ENCODE data around the gene OSMR. TPM values are rescaled to one million over a fixed set of nuclear protein-coding genes. Genes with fewer than 3 reads are reported as not detected.

Gene OSMR
- total RNA-seq, 4 donors from 2014 or later: 23.8 to 87.6 (median 30.3) TPM

GRCh38 chr5:38953426-38954012 is 107.7 kb downstream of the OSMR start:
- no peak overlapping the region for H3K4me3 ChIP-seq
- no peaks in the 10 kb centered on the region for H3K27me3 ChIP-seq
- intact Hi-C loops (cut with DNase I; ENCODE audit: low total_unique reads): no loop called here
- TF ChIP-seq CTCF (IDR thresholded peaks at IDR 0.05) (no peak), POLR2A (IDR thresholded peaks at IDR 0.05) (no peak)
- no peaks in the 10 kb centered on the region for H3K9me3 ChIP-seq
- no peak overlapping the region for H3K27ac ChIP-seq
- no peaks in the 10 kb centered on the region for H3K4me1 ChIP-seq
- no peak for DNase-seq
- H3K36me3 ChIP-seq: no peaks in the 10 kb centered on the region

DNA sequence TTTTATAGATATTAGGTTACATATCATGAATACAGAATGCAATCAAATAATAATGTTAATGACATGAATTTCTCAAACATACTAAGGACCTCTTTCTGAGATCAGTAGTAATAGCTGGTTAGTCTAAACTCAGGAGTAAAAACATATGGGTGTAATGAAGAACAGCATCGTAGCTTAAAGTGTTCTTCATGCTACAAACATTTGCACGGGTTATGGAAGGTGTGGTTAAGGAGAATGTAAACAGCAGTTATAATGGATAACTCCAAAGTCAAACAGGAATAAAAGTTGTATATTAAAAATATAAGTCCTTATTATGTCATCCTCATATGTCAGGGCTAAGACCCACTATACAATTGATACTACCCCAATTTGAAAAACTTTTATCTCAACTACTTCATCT is 115.9 kb downstream of the OSMR start:
- Histone ChIP-seq H3K4me1 (no peaks in the 10 kb centered on the region), H3K4me3 (no peak overlapping the region), H3K27ac (no peak overlapping the region), H3K36me3 (no peaks in the 10 kb centered on the region), H3K27me3 (no peaks in the 10 kb centered on the region), H3K9me3 (no peaks in the 10 kb centered on the region)
- TF ChIP-seq POLR2A (IDR thresholded peaks at IDR 0.05) (no peak), CTCF (IDR thresholded peaks at IDR 0.05) (no peak)
- intact Hi-C loops (cut with DNase I; ENCODE audit: low total_unique reads): no loop called here
- DNase-seq: no peak

GRCh38 chr5:38968665-38969064 is 122.9 kb downstream of the OSMR start:
- Histone ChIP-seq H3K27me3 (no peaks in the 10 kb centered on the region), H3K36me3 (no peaks in the 10 kb centered on the region), H3K4me1 (no peaks in the 10 kb centered on the region), H3K27ac (no peak overlapping the region), H3K4me3 (no peak overlapping the region), H3K9me3 (no peaks in the 10 kb centered on the region)
- TF ChIP-seq CTCF (IDR thresholded peaks at IDR 0.05) (no peak), POLR2A (IDR thresholded peaks at IDR 0.05) (no peak)
- DNase-seq: no peak
- intact Hi-C loops (cut with DNase I; ENCODE audit: low total_unique reads): no loop called here

GRCh38 chr5:38978036-38978435 is 132.2 kb downstream of the OSMR start:
- intact Hi-C loops (cut with DNase I; ENCODE audit: low total_unique reads): no loop called here
- Histone ChIP-seq H3K27me3 (no peaks in the 10 kb centered on the region), H3K27ac (no peak overlapping the region), H3K9me3 (no peaks in the 10 kb centered on the region), H3K36me3 (no peaks in the 10 kb centered on the region), H3K4me1 (no peaks in the 10 kb centered on the region), H3K4me3 (no peak overlapping the region)
- no peak for DNase-seq
- TF ChIP-seq POLR2A (IDR thresholded peaks at IDR 0.05) (no peak), CTCF (IDR thresholded peaks at IDR 0.05) (no peak)

GRCh38 chr5:38979535-38979934 is 133.7 kb downstream of the OSMR start:
- no peak for TF ChIP-seq POLR2A (IDR thresholded peaks at IDR 0.05)
- no peak for TF ChIP-seq CTCF (IDR thresholded peaks at IDR 0.05)
- Histone ChIP-seq H3K4me1 (no peaks in the 10 kb centered on the region), H3K4me3 (no peak overlapping the region), H3K36me3 (no peaks in the 10 kb centered on the region), H3K27me3 (no peaks in the 10 kb centered on the region), H3K9me3 (no peaks in the 10 kb centered on the region), H3K27ac (no peak overlapping the region)
- no peak for DNase-seq
- intact Hi-C loops (cut with DNase I; ENCODE audit: low total_unique reads): no loop called here

Other genes starting within 250 kb of the OSMR start
- 10 to 100 TPM; 50.6 to 79.4 (median 70.6) TPM for gene RICTOR, start 228.4 kb downstream of the OSMR start, total RNA-seq